Measurements from ENCODE around the gene SYNE1.

SYNE1 gene

GRCh38 chr6:152218887-152219286 lies 418.3 kb downstream of the SYNE1 start:
- H3K36me3 ChIP-seq (ENCODE audit: control insufficient read depth in 2 of 2, insufficient read depth in 2 of 2, low read length in 2 of 2) = peaks cover 43 to 48% of the 10 kb centered on the region in 2 donors
- H3K27ac ChIP-seq (ENCODE audit: low read depth in 2 of 2, low read length in 2 of 2) = no peak overlapping the region
- peaks cover 0 to 11% of the 10 kb centered on the region in 2 donors for H3K9me3 ChIP-seq (ENCODE audit: control insufficient read depth in 2 of 2, low read length in 2 of 2)
- H3K4me1 ChIP-seq (ENCODE audit: control insufficient read depth in 2 of 2, insufficient read depth in 2 of 2, low read length in 2 of 2) = no peaks in the 10 kb centered on the region
- H3K27me3 ChIP-seq (ENCODE audit: control insufficient read depth in 2 of 2, insufficient read depth in 2 of 2, low read length in 2 of 2) = no peaks in the 10 kb centered on the region
- no peak overlapping the region for H3K4me3 ChIP-seq (ENCODE audit: low read length in 2 of 2)
- no peak overlapping the region for H3K9ac ChIP-seq (ENCODE audit: low read depth in 1 of 2, low read length in 2 of 2)

- H3K4me3 ChIP-seq (ENCODE audit: low read length in 2 of 2) = no peak overlapping the region
- H3K4me1 ChIP-seq (ENCODE audit: control insufficient read depth in 2 of 2, insufficient read depth in 2 of 2, low read length in 2 of 2) = no peaks in the 10 kb centered on the region
- H3K9ac ChIP-seq (ENCODE audit: low read depth in 1 of 2, low read length in 2 of 2) = no peak overlapping the region
- peaks cover 14 to 19% of the 10 kb centered on the region in 2 donors for H3K36me3 ChIP-seq (ENCODE audit: control insufficient read depth in 2 of 2, insufficient read depth in 2 of 2, low read length in 2 of 2)
- H3K9me3 ChIP-seq (ENCODE audit: control insufficient read depth in 2 of 2, low read length in 2 of 2) = no peaks in the 10 kb centered on the region
- no peaks in the 10 kb centered on the region for H3K27me3 ChIP-seq (ENCODE audit: control insufficient read depth in 2 of 2, insufficient read depth in 2 of 2, low read length in 2 of 2)
- no peak overlapping the region for H3K27ac ChIP-seq (ENCODE audit: low read depth in 2 of 2, low read length in 2 of 2)
Measured at GRCh38 chr6:152212437-152212836, 424.7 kb downstream of the SYNE1 start.

- peaks cover 9 to 30% of the 10 kb centered on the region in 2 donors for H3K36me3 ChIP-seq (ENCODE audit: control insufficient read depth in 2 of 2, insufficient read depth in 2 of 2, low read length in 2 of 2)
- H3K4me3 ChIP-seq (ENCODE audit: low read length in 2 of 2) = no peak overlapping the region
- no peak overlapping the region for H3K27ac ChIP-seq (ENCODE audit: low read depth in 2 of 2, low read length in 2 of 2)
- no peaks in the 10 kb centered on the region for H3K27me3 ChIP-seq (ENCODE audit: control insufficient read depth in 2 of 2, insufficient read depth in 2 of 2, low read length in 2 of 2)
- H3K9ac ChIP-seq (ENCODE audit: low read depth in 1 of 2, low read length in 2 of 2) = no peak overlapping the region
- no peaks in the 10 kb centered on the region for H3K9me3 ChIP-seq (ENCODE audit: control insufficient read depth in 2 of 2, low read length in 2 of 2)
- no peaks in the 10 kb centered on the region for H3K4me1 ChIP-seq (ENCODE audit: control insufficient read depth in 2 of 2, insufficient read depth in 2 of 2, low read length in 2 of 2)
Measured at GRCh38 chr6:152209211-152209610, 428.0 kb downstream of the SYNE1 start.

GRCh38 chr6:152207915-152208714 lies 429.0 kb downstream of the SYNE1 start:
- Histone ChIP-seq H3K9me3 (ENCODE audit: control insufficient read depth in 2 of 2, low read length in 2 of 2) (no peaks in the 10 kb centered on the region), H3K27me3 (ENCODE audit: control insufficient read depth in 2 of 2, insufficient read depth in 2 of 2, low read length in 2 of 2) (no peaks in the 10 kb centered on the region), H3K9ac (ENCODE audit: low read depth in 1 of 2, low read length in 2 of 2) (no peak overlapping the region), H3K27ac (ENCODE audit: low read depth in 2 of 2, low read length in 2 of 2) (no peak overlapping the region), H3K36me3 (ENCODE audit: control insufficient read depth in 2 of 2, insufficient read depth in 2 of 2, low read length in 2 of 2) (peaks cover 9 to 24% of the 10 kb centered on the region in 2 donors), H3K4me3 (ENCODE audit: low read length in 2 of 2) (no peak overlapping the region), H3K4me1 (ENCODE audit: control insufficient read depth in 2 of 2, insufficient read depth in 2 of 2, low read length in 2 of 2) (no peaks in the 10 kb centered on the region)

GRCh38 chr6:152206072-152206818 lies 430.9 kb downstream of the SYNE1 start:
- H3K27ac ChIP-seq (ENCODE audit: low read depth in 2 of 2, low read length in 2 of 2) = no peak overlapping the region
- peaks cover 17 to 28% of the 10 kb centered on the region in 2 donors for H3K36me3 ChIP-seq (ENCODE audit: control insufficient read depth in 2 of 2, insufficient read depth in 2 of 2, low read length in 2 of 2)
- no peaks in the 10 kb centered on the region for H3K4me1 ChIP-seq (ENCODE audit: control insufficient read depth in 2 of 2, insufficient read depth in 2 of 2, low read length in 2 of 2)
- H3K27me3 ChIP-seq (ENCODE audit: control insufficient read depth in 2 of 2, insufficient read depth in 2 of 2, low read length in 2 of 2) = no peaks in the 10 kb centered on the region
- no peak overlapping the region for H3K4me3 ChIP-seq (ENCODE audit: low read length in 2 of 2)
- no peaks in the 10 kb centered on the region for H3K9me3 ChIP-seq (ENCODE audit: control insufficient read depth in 2 of 2, low read length in 2 of 2)
- H3K9ac ChIP-seq (ENCODE audit: low read depth in 1 of 2, low read length in 2 of 2) = no peak overlapping the region

GRCh38 chr6:152204591-152204990 lies 432.6 kb downstream of the SYNE1 start:
- Histone ChIP-seq H3K4me1 (ENCODE audit: control insufficient read depth in 2 of 2, insufficient read depth in 2 of 2, low read length in 2 of 2) (no peaks in the 10 kb centered on the region), H3K27ac (ENCODE audit: low read depth in 2 of 2, low read length in 2 of 2) (no peak overlapping the region), H3K4me3 (ENCODE audit: low read length in 2 of 2) (no peak overlapping the region), H3K9me3 (ENCODE audit: control insufficient read depth in 2 of 2, low read length in 2 of 2) (no peaks in the 10 kb centered on the region), H3K27me3 (ENCODE audit: control insufficient read depth in 2 of 2, insufficient read depth in 2 of 2, low read length in 2 of 2) (no peaks in the 10 kb centered on the region), H3K9ac (ENCODE audit: low read depth in 1 of 2, low read length in 2 of 2) (no peak overlapping the region), H3K36me3 (ENCODE audit: control insufficient read depth in 2 of 2, insufficient read depth in 2 of 2, low read length in 2 of 2) (peaks cover 17 to 33% of the 10 kb centered on the region in 2 donors)

GRCh38 chr6:152201120-152201519 lies 436.0 kb downstream of the SYNE1 start:
- Histone ChIP-seq H3K4me1 (ENCODE audit: control insufficient read depth in 2 of 2, insufficient read depth in 2 of 2, low read length in 2 of 2) (no peaks in the 10 kb centered on the region), H3K36me3 (ENCODE audit: control insufficient read depth in 2 of 2, insufficient read depth in 2 of 2, low read length in 2 of 2) (peaks cover 22 to 25% of the 10 kb centered on the region in 2 donors), H3K27ac (ENCODE audit: low read depth in 2 of 2, low read length in 2 of 2) (no peak overlapping the region), H3K9me3 (ENCODE audit: control insufficient read depth in 2 of 2, low read length in 2 of 2) (no peaks in the 10 kb centered on the region), H3K9ac (ENCODE audit: low read depth in 1 of 2, low read length in 2 of 2) (no peak overlapping the region), H3K27me3 (ENCODE audit: control insufficient read depth in 2 of 2, insufficient read depth in 2 of 2, low read length in 2 of 2) (no peaks in the 10 kb centered on the region), H3K4me3 (ENCODE audit: low read length in 2 of 2) (no peak overlapping the region)

GRCh38 chr6:152195896-152196295 lies 441.3 kb downstream of the SYNE1 start:
- H3K9ac ChIP-seq (ENCODE audit: low read depth in 1 of 2, low read length in 2 of 2) = no peak overlapping the region
- no peaks in the 10 kb centered on the region for H3K4me1 ChIP-seq (ENCODE audit: control insufficient read depth in 2 of 2, insufficient read depth in 2 of 2, low read length in 2 of 2)
- H3K27me3 ChIP-seq (ENCODE audit: control insufficient read depth in 2 of 2, insufficient read depth in 2 of 2, low read length in 2 of 2) = no peaks in the 10 kb centered on the region
- H3K9me3 ChIP-seq (ENCODE audit: control insufficient read depth in 2 of 2, low read length in 2 of 2) = no peaks in the 10 kb centered on the region
- no peak overlapping the region for H3K27ac ChIP-seq (ENCODE audit: low read depth in 2 of 2, low read length in 2 of 2)
- peaks cover 13 to 20% of the 10 kb centered on the region in 2 donors for H3K36me3 ChIP-seq (ENCODE audit: control insufficient read depth in 2 of 2, insufficient read depth in 2 of 2, low read length in 2 of 2)
- H3K4me3 ChIP-seq (ENCODE audit: low read length in 2 of 2) = no peak overlapping the region

GRCh38 chr6:152189736-152190135 lies 447.4 kb downstream of the SYNE1 start:
- H3K9me3 ChIP-seq (ENCODE audit: control insufficient read depth in 2 of 2, low read length in 2 of 2) = no peaks in the 10 kb centered on the region
- H3K4me3 ChIP-seq (ENCODE audit: low read length in 2 of 2) = no peak overlapping the region
- H3K36me3 ChIP-seq (ENCODE audit: control insufficient read depth in 2 of 2, insufficient read depth in 2 of 2, low read length in 2 of 2) = no peaks in the 10 kb centered on the region
- no peaks in the 10 kb centered on the region for H3K27me3 ChIP-seq (ENCODE audit: control insufficient read depth in 2 of 2, insufficient read depth in 2 of 2, low read length in 2 of 2)
- no peak overlapping the region for H3K9ac ChIP-seq (ENCODE audit: low read depth in 1 of 2, low read length in 2 of 2)
- H3K27ac ChIP-seq (ENCODE audit: low read depth in 2 of 2, low read length in 2 of 2) = no peak overlapping the region
- H3K4me1 ChIP-seq (ENCODE audit: control insufficient read depth in 2 of 2, insufficient read depth in 2 of 2, low read length in 2 of 2) = no peaks in the 10 kb centered on the region

GRCh38 chr6:152188011-152188410 lies 449.2 kb downstream of the SYNE1 start:
- H3K9me3 ChIP-seq (ENCODE audit: control insufficient read depth in 2 of 2, low read length in 2 of 2) = no peaks in the 10 kb centered on the region
- no peak overlapping the region for H3K4me3 ChIP-seq (ENCODE audit: low read length in 2 of 2)
- H3K36me3 ChIP-seq (ENCODE audit: control insufficient read depth in 2 of 2, insufficient read depth in 2 of 2, low read length in 2 of 2) = no peaks in the 10 kb centered on the region
- no peak overlapping the region for H3K9ac ChIP-seq (ENCODE audit: low read depth in 1 of 2, low read length in 2 of 2)
- H3K27me3 ChIP-seq (ENCODE audit: control insufficient read depth in 2 of 2, insufficient read depth in 2 of 2, low read length in 2 of 2) = no peaks in the 10 kb centered on the region
- H3K4me1 ChIP-seq (ENCODE audit: control insufficient read depth in 2 of 2, insufficient read depth in 2 of 2, low read length in 2 of 2) = no peaks in the 10 kb centered on the region
- no peak overlapping the region for H3K27ac ChIP-seq (ENCODE audit: low read depth in 2 of 2, low read length in 2 of 2)
